H1 (cell line): ENCODE results near the gene TUBB8B.
"Not testable (repeated sequence)": the region's sequence is repeated elsewhere in the genome, so short reads cannot be mapped to it uniquely, and the experiment has no call there.

Experiments
- BCL11A ChIP-seq, 2 experiments: IDR thresholded peaks; one replicate each; pipeline ENCODE4 v1.6.1; 2011; ENCODE audit warnings: low read depth in 2 of 2, low read length in 2 of 2, mild to moderate bottlenecking in 2 of 2
- CTCF ChIP-seq, 3 experiments: IDR thresholded peaks; 1 replicate in 2 of 3; 2 replicates in 1 of 3; pipeline versions ENCODE4 v1.5.1 to v1.6.1; 2011; ENCODE audit warnings: low read length in 3 of 3, mild to moderate bottlenecking in 3 of 3, inconsistent platforms in 2 of 3, low read depth in 1 of 3, moderate library complexity in 1 of 3; ENCODE audit not compliant: insufficient read depth in 1 of 3; ENCODE audit errors: control extremely low read depth in 1 of 3
- E2F6 ChIP-seq: IDR thresholded peaks from 2 replicates; pipeline ENCODE4 v1.6.1; 2012; ENCODE audit warnings: inconsistent platforms
- EZH2 ChIP-seq: fragments of 200-600 bp; sonication (generic); IDR thresholded peaks from 2 replicates; pipeline ENCODE4 v1.7.1; 2012; ENCODE audit warnings: low read depth, mild to moderate bottlenecking, moderate library complexity, low read length, inconsistent platforms; ENCODE audit not compliant: severe bottlenecking
- FOSL1 ChIP-seq: IDR thresholded peaks from 2 replicates; pipeline ENCODE4 v1.6.1; 2011; ENCODE audit warnings: mild to moderate bottlenecking, low read depth, low read length, moderate library complexity; ENCODE audit not compliant: insufficient read depth
- HDAC6 ChIP-seq: IDR thresholded peaks from one replicate; pipeline ENCODE4 v1.7.1; 2012; ENCODE audit warnings: low read depth, mild to moderate bottlenecking, inconsistent platforms, low read length, moderate library complexity
- KDM5A ChIP-seq: fragments of 200-600 bp; IDR thresholded peaks from 2 replicates; pipeline ENCODE4 v1.7.1; 2012; ENCODE audit warnings: mild to moderate bottlenecking, low read length, inconsistent platforms, mixed read lengths
- POLR2A ChIP-seq, 2 experiments: IDR thresholded peaks; 1 replicate in 1 of 2; 2 replicates in 1 of 2; pipeline ENCODE4 v1.6.1; 2011; ENCODE audit warnings: low read depth in 2 of 2, low read length in 2 of 2, mild to moderate bottlenecking in 2 of 2; ENCODE audit errors: control extremely low read depth in 1 of 2
- RAD21 ChIP-seq, 2 experiments: IDR thresholded peaks in 1 of 2; conservative IDR thresholded peaks in 1 of 2; 2 replicates each; pipeline ENCODE4 v1.6.1; 2011; ENCODE audit warnings: low read depth in 2 of 2, low read length in 2 of 2, improper control_type of control experiment in 1 of 2, inconsistent platforms in 1 of 2, mild to moderate bottlenecking in 1 of 2, moderate library complexity in 1 of 2
- SP1 ChIP-seq: IDR thresholded peaks from 2 replicates; pipeline ENCODE4 v1.6.1; 2011; ENCODE audit warnings: low read depth, low read length
- YY1 ChIP-seq: IDR thresholded peaks from 2 replicates; pipeline ENCODE4 v1.6.1; 2011; ENCODE audit warnings: low read depth, mild to moderate bottlenecking, low read length

DNA sequence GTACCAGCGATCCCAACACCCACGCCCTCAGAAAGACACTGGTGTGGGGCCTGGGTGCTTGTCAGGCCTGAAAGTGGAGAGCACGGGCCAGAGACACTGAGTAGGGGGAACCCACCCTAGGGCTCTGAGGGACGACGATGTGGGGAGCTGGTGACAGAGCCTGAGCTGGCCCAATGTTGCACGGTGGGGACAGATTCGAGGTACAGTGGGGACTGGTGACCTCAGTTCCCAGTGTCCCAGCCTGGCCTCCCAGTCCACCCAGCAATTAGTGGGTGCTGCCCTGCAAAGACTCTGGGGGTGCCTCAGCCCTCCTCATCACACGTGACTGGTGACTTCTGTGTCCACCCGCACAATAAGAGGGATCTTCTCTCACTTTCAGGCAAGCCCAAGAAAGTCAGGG is 36.6 kb downstream of the TUBB8B start:
- not testable (repeated sequence) for TF ChIP-seq E2F6; POLR2A (IDR thresholded peaks at IDR 0.05; ENCODE audit: control extremely low read depth in 1 of 2, low read depth in 2 of 2, low read length in 2 of 2); SP1; KDM5A; YY1; CTCF (IDR thresholded peaks at IDR 0.05; ENCODE audit: control extremely low read depth in 1 of 3, insufficient read depth in 1 of 3, low read depth in 1 of 3, low read length in 3 of 3); RAD21 (IDR thresholded peaks at IDR 0.05 in 1 of 2, conservative IDR thresholded peaks at IDR 0.05 in 1 of 2; ENCODE audit: low read depth in 2 of 2, low read length in 2 of 2); HDAC6; EZH2; FOSL1; BCL11A (IDR thresholded peaks at IDR 0.05; ENCODE audit: low read depth in 2 of 2, low read length in 2 of 2)
